Ovary (tissue), 9 donors: ENCODE data around the gene LRRC31. TPM values are rescaled to one million over a fixed set of nuclear protein-coding genes. Genes with fewer than 3 reads are reported as not detected.

ENCODE experiments used
- DNase-seq, 5 donors: peaks; one replicate each; pipeline ENCODE4 v3.0.0-alpha.2; 2019 to 2020
- H3K27ac ChIP-seq, 2 donors: fragments of 200-600 bp; one replicate each; pipeline versions ENCODE4 v1.5.1 to v1.8.0; 2019 to 2022
- H3K27me3 ChIP-seq: fragments of 200-600 bp; one replicate; pipeline ENCODE4 v1.8.0; 2022
- H3K36me3 ChIP-seq: fragments of 200-600 bp; sonication (generic); one replicate; pipeline ENCODE4 v1.5.1; 2019
- H3K4me1 ChIP-seq: one replicate; pipeline ENCODE4 v1.8.1; 2013; ENCODE audit warnings: mild to moderate bottlenecking, moderate library complexity; ENCODE audit not compliant: insufficient read depth
- H3K4me3 ChIP-seq: fragments of 200-600 bp; sonication (generic); one replicate; pipeline ENCODE4 v1.5.1; 2017
- H3K9me3 ChIP-seq, 2 donors: fragments of 200-600 bp in 1 of 2; sonication (generic) in 1 of 2; one replicate each; pipeline versions ENCODE4 v1.5.1 to v1.8.1; 2013 to 2019; ENCODE audit warnings: mild to moderate bottlenecking in 1 of 2, moderate library complexity in 1 of 2
- EP300 ChIP-seq: sonication (generic); formaldehyde crosslinking; IDR thresholded peaks from one replicate; pipeline ENCODE4 v1.6.1; 2017; ENCODE audit warnings: antibody characterized with exemption
- POLR2A ChIP-seq: fragments of 450-650 bp; IDR thresholded peaks from one replicate; pipeline ENCODE4 v1.6.1; 2017; ENCODE audit warnings: antibody characterized with exemption, mild to moderate bottlenecking, moderate library complexity
- WGBS, 3 donors: extraction: QIAGEN DNeasy Blood & Tissue Kit in 1 of 3; methylation state at CpG; one replicate each; pipeline versions ENCODE4 v1.1.5 to v1.1.7; 2013 to 2017; 5-methylcytosine and 5-hydroxymethylcytosine counted together
- intact Hi-C, 4 donors: fragments of 100-400 bp; cut with DNase I; formaldehyde crosslinking; loops; one replicate each; pipeline versions ENCODE4 v1.11.0 to v1.15.1; 2022 to 2023
- polyA plus RNA-seq, 2 donors: library from polyadenylated mRNA; stranded (reverse); fragments of 200-250 nt in 1 of 2; fragments of 350-450 nt in 1 of 2; fragmentation: Illumina TruSeq in 1 of 2; extraction: RNeasy Lipid Tissue Mini Kit (QIAGEN cat#74804) in 1 of 2; gene quantifications; one replicate each; pipeline ENCODE4 v1.2.3, GENCODE V29; 2013 to 2014
- total RNA-seq, 7 donors: library from RNA; depleted of rRNA in 2 of 7; stranded (reverse); fragments of >200 nt in 2 of 7; fragmentation: NEBNext Ultra II Directional in 3 of 7; extraction: Animal tissue kit (Norgen Biotek cat#: 25700) in 3 of 7; gene quantifications; one replicate each; pipeline versions ENCODE4 v1.1.0 to v1.2.4, GENCODE V29; 2016 to 2023
- TF ChIP-seq, protein P1 (sequence below), 3 donors: fragments of 450-650 bp in 2 of 3; fragments of 200-600 bp in 1 of 3; IDR thresholded peaks; one replicate each; pipeline versions ENCODE4 v1.5.1 to v1.8.0; 2016 to 2022; ENCODE audit warnings: antibody characterized with exemption in 3 of 3, mild to moderate bottlenecking in 1 of 3
- donor health status: DM: no; HTN: no; CAD: no; lungs with moderate emphysema.
- donor health status: DM: no; HTN: no; CAD: no.
- donor health status: Bipolar disorder and iron deficiency.
- donor health status: DM: yes; HTN: yes; CAD: no.
- donor health status: DM: no; HTN: no; CAD: no.
- donor health status: DM: yes; HTN: yes; CAD: no.

LRRC31 gene
- total and polyA plus RNA-seq, 9 donors = not detected

DNA sequence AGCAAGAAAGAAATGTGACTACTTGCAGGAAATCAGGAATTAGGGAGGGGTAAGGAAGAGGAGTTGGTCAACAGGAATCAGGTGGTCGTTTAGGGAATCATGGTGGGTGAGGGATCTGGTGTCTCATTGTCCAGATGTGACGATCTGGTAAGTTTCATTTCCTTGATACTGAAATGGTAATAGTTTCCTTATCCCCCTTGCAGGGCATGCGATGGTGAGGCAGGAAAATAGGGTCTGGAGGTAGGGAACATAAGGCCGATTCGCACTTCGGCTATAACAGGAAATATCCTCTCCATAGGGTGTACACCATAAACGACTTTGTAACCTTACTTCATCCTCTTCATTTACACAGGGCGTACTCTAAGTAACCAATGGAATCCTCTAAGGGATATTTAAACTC lies 56.5 kb downstream of the LRRC31 start:
- Histone ChIP-seq H3K36me3 (no peaks in the 10 kb centered on the region), H3K9me3 (no peaks in the 10 kb centered on the region), H3K4me1 (peaks cover 2% of the 10 kb centered on the region), H3K4me3 (peak overlapping the region; percentile 73), H3K27me3 (no peaks in the 10 kb centered on the region), H3K27ac (no peak overlapping the region)
- no peak for TF ChIP-seq POLR2A
- TF ChIP-seq, protein P1, sequence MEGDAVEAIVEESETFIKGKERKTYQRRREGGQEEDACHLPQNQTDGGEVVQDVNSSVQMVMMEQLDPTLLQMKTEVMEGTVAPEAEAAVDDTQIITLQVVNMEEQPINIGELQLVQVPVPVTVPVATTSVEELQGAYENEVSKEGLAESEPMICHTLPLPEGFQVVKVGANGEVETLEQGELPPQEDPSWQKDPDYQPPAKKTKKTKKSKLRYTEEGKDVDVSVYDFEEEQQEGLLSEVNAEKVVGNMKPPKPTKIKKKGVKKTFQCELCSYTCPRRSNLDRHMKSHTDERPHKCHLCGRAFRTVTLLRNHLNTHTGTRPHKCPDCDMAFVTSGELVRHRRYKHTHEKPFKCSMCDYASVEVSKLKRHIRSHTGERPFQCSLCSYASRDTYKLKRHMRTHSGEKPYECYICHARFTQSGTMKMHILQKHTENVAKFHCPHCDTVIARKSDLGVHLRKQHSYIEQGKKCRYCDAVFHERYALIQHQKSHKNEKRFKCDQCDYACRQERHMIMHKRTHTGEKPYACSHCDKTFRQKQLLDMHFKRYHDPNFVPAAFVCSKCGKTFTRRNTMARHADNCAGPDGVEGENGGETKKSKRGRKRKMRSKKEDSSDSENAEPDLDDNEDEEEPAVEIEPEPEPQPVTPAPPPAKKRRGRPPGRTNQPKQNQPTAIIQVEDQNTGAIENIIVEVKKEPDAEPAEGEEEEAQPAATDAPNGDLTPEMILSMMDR (IDR thresholded peaks at IDR 0.05) = no peak
- no peak for TF ChIP-seq EP300
- intact Hi-C loops = no loop called here
- whole genome bisulfite sequencing, 3 donors = 55 to 71% (median 56%) methylated on average over 8 of the region's 8 CpGs
- DNase-seq = no peak

DNA sequence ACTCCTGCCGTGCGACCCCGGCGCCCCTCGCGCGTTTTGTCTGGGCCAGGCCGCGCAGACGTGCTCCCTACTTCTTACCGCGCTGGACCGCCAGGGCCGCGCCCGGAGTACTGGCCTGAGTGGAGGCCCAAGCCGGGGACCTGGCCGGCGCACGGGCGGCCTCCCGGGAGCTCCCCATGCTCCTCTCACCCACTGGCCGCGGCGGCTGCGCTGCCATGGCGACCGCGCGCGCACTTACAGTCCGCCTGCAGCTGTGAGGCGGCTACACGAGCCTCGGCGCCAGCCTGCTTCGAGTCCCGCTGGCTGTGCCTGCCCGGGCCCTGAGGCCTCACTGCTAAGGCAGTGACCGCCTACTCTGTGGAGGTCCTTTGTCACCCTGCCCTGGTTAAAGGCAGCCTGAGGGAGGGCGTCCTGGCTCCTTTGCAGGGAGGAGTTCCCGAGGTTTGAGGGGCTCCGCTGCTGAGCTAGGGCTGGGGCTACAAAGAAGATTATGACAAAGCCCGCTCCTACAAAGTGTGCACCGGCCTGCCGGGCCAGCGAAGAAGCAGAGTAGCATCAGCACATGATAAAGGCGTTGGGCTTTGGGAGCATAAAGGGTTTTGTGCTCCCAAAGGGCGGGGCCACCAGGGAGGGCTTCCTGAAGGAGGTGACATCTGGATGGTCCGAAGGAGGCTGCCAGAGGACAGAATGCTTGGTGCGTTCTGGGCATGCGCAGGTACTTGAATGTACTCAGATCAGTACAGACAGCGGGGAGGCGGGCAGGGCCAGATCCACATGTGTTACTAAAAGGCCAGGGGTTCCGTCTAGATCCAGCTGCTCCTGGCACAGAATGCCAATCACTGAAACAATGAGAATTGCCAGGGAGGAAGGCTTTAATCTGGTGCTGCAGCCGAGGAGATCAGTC lies 57.2 kb downstream of the LRRC31 start, which contains the start of the genes LRRC34 and LRRIQ4:
TSS of gene LRRC34 (minus strand) at position 573 of the 904 bp plus-strand sequence. CDS start at position 217, 356 bp downstream.
TSS of gene LRRIQ4 (plus strand) at position 539 of the 904 bp plus-strand sequence. CDS start 9,052 bp downstream, outside the sequence.
- intact Hi-C loops = no loop called here
- H3K36me3 ChIP-seq = no peaks in the 10 kb centered on the region
- H3K9me3 ChIP-seq = no peaks in the 10 kb centered on the region
- H3K4me3 ChIP-seq = peak within 1 kb of the TSS; percentile 73
- H3K27ac ChIP-seq = peak within 1 kb of the TSS; percentile 44 to 88
- DNase-seq = peak; percentile 62 to 82 (median 71)
- peaks cover 2% of the 10 kb centered on the region for H3K4me1 ChIP-seq
- H3K27me3 ChIP-seq = no peaks in the 10 kb centered on the region
- TF ChIP-seq, protein P1 (IDR thresholded peaks at IDR 0.05) = no peak
- TF ChIP-seq EP300 = no peak
- TF ChIP-seq POLR2A = no peak
- 7 to 9% (median 7%) methylated on average over 40 to 56 of the region's 56 CpGs for WGBS, 3 donors

DNA sequence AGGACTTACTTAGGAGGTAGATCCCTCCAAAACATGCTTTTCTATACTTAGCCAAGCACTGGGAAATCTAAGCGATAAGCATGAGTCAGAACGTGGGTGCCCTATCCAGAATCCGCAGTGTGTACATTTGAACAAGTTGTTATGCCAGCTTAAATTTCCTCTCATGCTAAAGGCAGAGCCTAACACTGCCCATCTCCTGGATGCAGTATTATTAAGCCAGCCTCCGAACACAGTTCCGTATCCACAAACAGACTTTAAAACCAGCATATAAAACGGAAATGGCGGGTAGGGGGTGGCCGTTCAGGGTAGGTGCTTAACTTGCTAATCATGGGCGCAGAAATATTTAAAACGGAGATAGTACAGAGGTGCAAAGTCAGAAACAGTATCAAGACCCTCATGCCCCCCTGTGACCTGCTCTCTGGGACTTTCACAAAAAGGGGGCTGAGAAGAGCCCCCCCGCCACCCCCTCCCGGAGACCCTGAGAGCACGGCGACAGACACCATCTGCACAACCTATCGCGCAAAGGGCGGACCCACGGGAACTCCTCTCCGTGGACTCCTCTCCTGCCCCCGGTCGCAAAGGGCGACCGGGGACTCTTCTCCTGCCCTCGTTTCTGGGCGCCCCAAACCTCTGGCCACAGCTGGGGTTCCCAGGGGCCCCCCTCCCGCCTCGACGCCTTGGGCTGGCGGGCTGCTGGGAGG lies 58.0 kb downstream of the LRRC31 start:
- no peaks in the 10 kb centered on the region for H3K27me3 ChIP-seq
- TF ChIP-seq POLR2A = no peak
- TF ChIP-seq, protein P1 (IDR thresholded peaks at IDR 0.05) = no peak
- TF ChIP-seq EP300 = no peak
- no peaks in the 10 kb centered on the region for H3K9me3 ChIP-seq
- H3K36me3 ChIP-seq = no peaks in the 10 kb centered on the region
- peak overlapping the region; percentile 44 to 88 for H3K27ac ChIP-seq
- DNase-seq = no peak
- peaks cover 2% of the 10 kb centered on the region for H3K4me1 ChIP-seq
- H3K4me3 ChIP-seq = peak overlapping the region; percentile 73
- 1 to 2% (median 1%) methylated on average over 29 of the region's 29 CpGs for WGBS, 3 donors
- intact Hi-C loops = no loop called here

DNA sequence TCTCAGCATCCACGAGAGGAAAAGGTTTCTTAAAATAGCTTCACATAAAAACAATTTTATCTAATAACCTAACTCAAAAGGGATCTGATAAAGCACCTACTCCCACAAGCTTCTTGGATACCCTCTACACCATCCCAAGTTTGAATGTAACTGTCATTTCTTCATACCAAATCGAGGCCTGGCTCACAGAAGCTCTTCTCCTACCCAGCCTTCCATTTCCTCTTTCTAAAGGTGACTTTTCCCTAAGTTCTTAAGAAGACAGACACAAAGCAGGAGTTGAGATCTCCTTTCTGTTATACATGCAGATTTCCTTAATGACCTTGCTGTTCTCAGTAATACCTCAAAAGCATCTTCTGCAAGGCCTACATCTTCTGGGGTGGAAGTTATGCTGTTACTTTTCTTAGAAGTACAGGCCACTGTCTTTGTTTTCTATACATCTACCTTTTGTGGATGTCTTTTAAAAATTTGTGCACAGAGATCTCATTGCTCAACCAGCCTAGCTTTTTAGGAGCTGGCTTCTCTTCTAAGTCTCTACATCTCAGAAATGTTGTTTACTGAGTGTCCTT lies 60.4 kb downstream of the LRRC31 start:
- no peaks in the 10 kb centered on the region for H3K9me3 ChIP-seq
- no peaks in the 10 kb centered on the region for H3K27me3 ChIP-seq
- intact Hi-C loops = no loop called here
- TF ChIP-seq POLR2A (no peak), EP300 (no peak)
- TF ChIP-seq, protein P1 (IDR thresholded peaks at IDR 0.05) = no peak
- peaks cover 2% of the 10 kb centered on the region for H3K4me1 ChIP-seq
- 37 to 42% (median 39%) methylated on average over 2 of the region's 2 CpGs for WGBS, 3 donors
- no peaks in the 10 kb centered on the region for H3K36me3 ChIP-seq
- H3K4me3 ChIP-seq = no peak overlapping the region
- no peak for DNase-seq
- no peak overlapping the region for H3K27ac ChIP-seq
